Smooth muscle cell (in vitro differentiated cells): ENCODE data around the gene TP53I13. TPM values are rescaled to one million over a fixed set of nuclear protein-coding genes. Genes with fewer than 3 reads are reported as not detected.

Source experiments
- DNase-seq: peaks from one replicate; lab custom pipeline; 2025; ENCODE audit not compliant: unreplicated experiment; lab: John Stamatoyannopoulos, UW
- H2AFZ ChIP-seq: fragments of 200-600 bp; sonication (generic); 2 replicates; pipeline ENCODE4 v1.6.0; 2016; ENCODE audit warnings: antibody characterized with exemption, low read depth, mild to moderate bottlenecking
- H3F3A ChIP-seq: fragments of 200-600 bp; sonication (generic); 2 replicates; pipeline ENCODE4 v1.6.0; 2017; ENCODE audit warnings: antibody characterized with exemption, low read depth
- H3K27ac ChIP-seq: fragments of 200-600 bp; sonication (generic); 2 replicates; pipeline ENCODE4 v1.5.1; 2016; ENCODE audit warnings: low read depth, mild to moderate bottlenecking
- H3K27me3 ChIP-seq: fragments of 200-600 bp; sonication (generic); 2 replicates; pipeline ENCODE4 v1.6.1; 2016; ENCODE audit warnings: low read depth, mild to moderate bottlenecking
- H3K36me3 ChIP-seq: fragments of 200-600 bp; sonication (generic); 2 replicates; pipeline ENCODE4 v1.5.1; 2016; ENCODE audit warnings: low read depth
- H3K4me1 ChIP-seq: fragments of 200-600 bp; sonication (generic); 2 replicates; pipeline ENCODE4 v1.5.1; 2016; ENCODE audit warnings: low read depth
- H3K4me2 ChIP-seq: fragments of 200-600 bp; sonication (generic); 2 replicates; pipeline ENCODE4 v1.6.0; 2016; ENCODE audit warnings: mild to moderate bottlenecking
- H3K4me3 ChIP-seq: fragments of 200-600 bp; sonication (generic); 2 replicates; pipeline ENCODE4 v1.5.1; 2016; ENCODE audit warnings: mild to moderate bottlenecking
- H3K79me2 ChIP-seq: fragments of 200-600 bp; sonication (generic); 2 replicates; pipeline ENCODE4 v1.6.0; 2016; ENCODE audit warnings: low read depth, mild to moderate bottlenecking
- H3K9ac ChIP-seq: fragments of 200-600 bp; sonication (generic); 2 replicates; pipeline ENCODE4 v1.6.0; 2016; ENCODE audit warnings: low read depth
- H3K9me3 ChIP-seq: fragments of 200-600 bp; sonication (generic); replicated peaks from 2 replicates; pipeline ENCODE4 v1.5.1; 2016; ENCODE audit warnings: low read depth
- H4K20me1 ChIP-seq: fragments of 200-600 bp; sonication (generic); 2 replicates; pipeline ENCODE4 v1.6.0; 2016; ENCODE audit warnings: low read depth
- CTCF ChIP-seq: fragments of 200-600 bp; sonication (generic); IDR thresholded peaks from 2 replicates; pipeline ENCODE4 v1.5.1; 2017; ENCODE audit warnings: borderline replicate concordance, mild to moderate bottlenecking, antibody characterized with exemption; ENCODE audit not compliant: insufficient read depth, poor library complexity, severe bottlenecking
- WGBS: methylation state at CpG from one replicate; pipeline ENCODE4 v1.1.7; 2016; ENCODE audit warnings: low lambda C conversion rate; 5-methylcytosine and 5-hydroxymethylcytosine counted together
- polyA plus RNA-seq: library from polyadenylated mRNA; unstranded; fragments of >200 nt; fragmentation: Nextera tagmentation; extraction: Ambion mirVana; gene quantifications from 2 replicates; pipeline ENCODE4 v1.2.1, GENCODE V29; 2016
- total RNA-seq: library from RNA; depleted of rRNA; stranded (reverse); fragments of >200 nt; gene quantifications from 2 replicates; pipeline ENCODE4 v1.2.3, GENCODE V29; 2014

The TP53I13 gene
- total and polyA plus RNA-seq, 2 experiments from 2014 or later: 50.7 to 105 TPM

GRCh38 chr17:29571883-29572681 is 3.6 kb downstream of the TP53I13 start:
- WGBS: 87% methylated on average over 19 of the region's 30 CpGs
- H4K20me1 ChIP-seq: no peaks in the 10 kb centered on the region
- peaks cover 7% of the 10 kb centered on the region for H3F3A ChIP-seq
- H3K9me3 ChIP-seq: no peaks in the 10 kb centered on the region
- H2AFZ ChIP-seq: no peak overlapping the region
- peaks cover 7% of the 10 kb centered on the region for H3K79me2 ChIP-seq
- DNase-seq: no peak
- no peak overlapping the region for H3K9ac ChIP-seq
- H3K27ac ChIP-seq: no peak overlapping the region
- H3K27me3 ChIP-seq: no peaks in the 10 kb centered on the region
- peak overlapping the region; percentile 29 for H3K4me3 ChIP-seq
- no peaks in the 10 kb centered on the region for H3K36me3 ChIP-seq
- peaks cover 16% of the 10 kb centered on the region for H3K4me1 ChIP-seq
- peak overlapping the region; percentile 76 for H3K4me2 ChIP-seq
- TF ChIP-seq CTCF: no peak

GRCh38 chr17:29572691-29573557 is 4.4 kb downstream of the TP53I13 start:
- H4K20me1 ChIP-seq: no peaks in the 10 kb centered on the region
- H3K4me1 ChIP-seq: peaks cover 16% of the 10 kb centered on the region
- peaks cover 7% of the 10 kb centered on the region for H3K79me2 ChIP-seq
- H3K4me3 ChIP-seq: peak overlapping the region; percentile 29
- H3K4me2 ChIP-seq: peak overlapping the region; percentile 76
- no peaks in the 10 kb centered on the region for H3K36me3 ChIP-seq
- peak; percentile 55 for DNase-seq
- WGBS: 22% methylated on average over 55 of the region's 62 CpGs
- TF ChIP-seq CTCF: peak; percentile 80
- H3K9me3 ChIP-seq: no peaks in the 10 kb centered on the region
- H3F3A ChIP-seq: peaks cover 7% of the 10 kb centered on the region
- H2AFZ ChIP-seq: no peak overlapping the region
- peak overlapping the region; percentile 5 for H3K27ac ChIP-seq
- H3K9ac ChIP-seq: no peak overlapping the region
- no peaks in the 10 kb centered on the region for H3K27me3 ChIP-seq

GRCh38 chr17:29573558-29573869 is 5.0 kb downstream of the TP53I13 start:
- no peaks in the 10 kb centered on the region for H4K20me1 ChIP-seq
- DNase-seq: no peak
- 96% methylated on average over 6 of the region's 6 CpGs for WGBS
- H3K4me2 ChIP-seq: no peak overlapping the region
- no peak overlapping the region for H2AFZ ChIP-seq
- no peaks in the 10 kb centered on the region for H3K36me3 ChIP-seq
- no peaks in the 10 kb centered on the region for H3K27me3 ChIP-seq
- H3K9me3 ChIP-seq: no peaks in the 10 kb centered on the region
- no peak overlapping the region for H3K9ac ChIP-seq
- H3K79me2 ChIP-seq: peaks cover 7% of the 10 kb centered on the region
- H3K4me1 ChIP-seq: peaks cover 16% of the 10 kb centered on the region
- TF ChIP-seq CTCF: no peak
- H3F3A ChIP-seq: peaks cover 7% of the 10 kb centered on the region
- H3K4me3 ChIP-seq: no peak overlapping the region
- H3K27ac ChIP-seq: no peak overlapping the region
